Hepatocyte (in vitro differentiated cells): ENCODE measurements around the gene SP110.

Experiments used
- EZH2 ChIP-seq: fragments of 200-600 bp; sonication (generic); IDR thresholded peaks from 2 replicates; pipeline ENCODE4 v1.6.1; 2016; ENCODE audit warnings: antibody characterized with exemption, mild to moderate bottlenecking, borderline replicate concordance
- EZH2phosphoT487 ChIP-seq: fragments of 200-600 bp; sonication (generic); IDR thresholded peaks from one replicate; pipeline ENCODE4 v1.6.1; 2018; ENCODE audit warnings: antibody characterized with exemption, mild to moderate bottlenecking, low read depth, moderate library complexity; ENCODE audit not compliant: unreplicated experiment, severe bottlenecking
- TF ChIP-seq, protein P1 (sequence below): fragments of 200-600 bp; sonication (generic); IDR thresholded peaks from 2 replicates; pipeline ENCODE4 v1.5.1; 2016; ENCODE audit warnings: antibody characterized with exemption, mild to moderate bottlenecking; ENCODE audit not compliant: poor library complexity

DNA sequence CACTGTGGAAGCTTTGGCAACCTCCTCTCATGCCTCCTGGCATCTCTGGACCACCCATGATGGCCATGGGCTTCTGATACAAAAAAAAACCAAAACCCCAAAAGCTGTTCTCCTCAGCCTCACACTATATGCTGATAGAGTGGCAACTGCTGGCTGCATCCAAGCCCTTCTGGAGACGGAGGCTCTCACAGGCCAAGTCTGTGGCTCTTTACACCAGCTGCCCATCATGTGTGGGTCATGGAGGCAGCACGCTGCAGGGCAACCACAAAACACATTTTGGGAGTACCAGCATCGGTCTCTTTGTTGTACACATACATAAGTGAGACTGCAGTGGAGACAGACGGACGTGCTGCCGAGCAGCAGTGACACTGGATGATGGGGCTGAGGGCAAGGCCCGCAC, 45.3 kb downstream of the SP110 start:
- TF ChIP-seq, protein P1, sequence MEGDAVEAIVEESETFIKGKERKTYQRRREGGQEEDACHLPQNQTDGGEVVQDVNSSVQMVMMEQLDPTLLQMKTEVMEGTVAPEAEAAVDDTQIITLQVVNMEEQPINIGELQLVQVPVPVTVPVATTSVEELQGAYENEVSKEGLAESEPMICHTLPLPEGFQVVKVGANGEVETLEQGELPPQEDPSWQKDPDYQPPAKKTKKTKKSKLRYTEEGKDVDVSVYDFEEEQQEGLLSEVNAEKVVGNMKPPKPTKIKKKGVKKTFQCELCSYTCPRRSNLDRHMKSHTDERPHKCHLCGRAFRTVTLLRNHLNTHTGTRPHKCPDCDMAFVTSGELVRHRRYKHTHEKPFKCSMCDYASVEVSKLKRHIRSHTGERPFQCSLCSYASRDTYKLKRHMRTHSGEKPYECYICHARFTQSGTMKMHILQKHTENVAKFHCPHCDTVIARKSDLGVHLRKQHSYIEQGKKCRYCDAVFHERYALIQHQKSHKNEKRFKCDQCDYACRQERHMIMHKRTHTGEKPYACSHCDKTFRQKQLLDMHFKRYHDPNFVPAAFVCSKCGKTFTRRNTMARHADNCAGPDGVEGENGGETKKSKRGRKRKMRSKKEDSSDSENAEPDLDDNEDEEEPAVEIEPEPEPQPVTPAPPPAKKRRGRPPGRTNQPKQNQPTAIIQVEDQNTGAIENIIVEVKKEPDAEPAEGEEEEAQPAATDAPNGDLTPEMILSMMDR = no peak
- TF ChIP-seq EZH2 (no peak), EZH2phosphoT487 (no peak)
